Measurements from ENCODE around the gene MAGI2.

- no peak for TF ChIP-seq CTCF (conservative IDR thresholded peaks at IDR 0.05; ENCODE audit: low read depth, low read length)
- TF ChIP-seq EZH2 (IDR thresholded peaks at IDR 0.05; ENCODE audit: borderline replicate concordance, low read depth, low read length, poor library complexity, severe bottlenecking): no peak
Measured at GRCh38 chr7:78968951-78969350, 484.5 kb downstream of the MAGI2 start.

Measured in A673 (cell line).